Inferior parietal cortex (tissue), 1 donor: ENCODE results near the gene NAA15.
"Not testable (repeated sequence)": the region's sequence is repeated elsewhere in the genome, so short reads cannot be mapped to it uniquely, and the experiment has no call there.

Experiments
- DNase-seq: peaks from one replicate; pipeline ENCODE4 v3.0.0-alpha.2; 2016; ENCODE audit errors: extremely low spot score

The NAA15 gene

DNA sequence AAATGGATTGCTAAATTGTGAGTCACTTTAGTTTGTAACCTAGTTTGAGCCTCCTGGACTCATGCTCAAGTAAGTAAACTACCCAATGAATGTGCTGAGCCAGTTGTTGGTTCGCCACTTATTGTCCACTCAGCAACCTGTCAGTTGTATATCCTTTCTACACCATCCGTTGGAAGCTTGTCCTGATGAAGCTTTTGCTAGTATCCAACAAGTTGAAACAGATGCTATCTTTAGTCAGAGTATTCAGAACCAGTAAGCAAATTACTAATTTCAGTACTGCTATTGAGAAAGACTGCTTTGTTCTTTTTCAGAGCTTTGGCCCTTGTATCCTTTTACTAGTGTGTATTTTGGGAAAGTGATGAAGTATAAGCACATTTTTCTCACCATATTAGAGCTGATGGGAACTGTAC, 4.3 kb upstream of the NAA15 start:
- no peak for DNase-seq

DNA sequence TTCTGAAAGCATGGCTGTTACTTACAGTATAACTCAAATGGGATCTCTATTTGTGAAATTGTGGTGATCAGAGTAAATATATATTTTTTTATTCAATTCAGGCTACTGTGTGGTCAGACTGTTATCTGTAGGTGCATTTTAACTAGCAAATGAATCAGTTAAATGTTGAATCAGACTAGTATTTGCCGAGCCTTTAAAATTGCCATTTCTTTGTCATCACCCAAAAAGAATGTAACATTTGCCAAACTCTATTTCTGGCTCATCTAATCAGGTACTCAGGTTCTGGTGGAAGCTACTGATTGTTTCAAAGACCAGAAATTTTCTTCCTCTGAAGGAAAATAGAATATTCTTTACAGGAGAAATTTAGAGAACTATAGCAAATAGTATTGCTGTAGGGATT, 1.8 kb upstream of the NAA15 start:
- DNase-seq: no peak

DNA sequence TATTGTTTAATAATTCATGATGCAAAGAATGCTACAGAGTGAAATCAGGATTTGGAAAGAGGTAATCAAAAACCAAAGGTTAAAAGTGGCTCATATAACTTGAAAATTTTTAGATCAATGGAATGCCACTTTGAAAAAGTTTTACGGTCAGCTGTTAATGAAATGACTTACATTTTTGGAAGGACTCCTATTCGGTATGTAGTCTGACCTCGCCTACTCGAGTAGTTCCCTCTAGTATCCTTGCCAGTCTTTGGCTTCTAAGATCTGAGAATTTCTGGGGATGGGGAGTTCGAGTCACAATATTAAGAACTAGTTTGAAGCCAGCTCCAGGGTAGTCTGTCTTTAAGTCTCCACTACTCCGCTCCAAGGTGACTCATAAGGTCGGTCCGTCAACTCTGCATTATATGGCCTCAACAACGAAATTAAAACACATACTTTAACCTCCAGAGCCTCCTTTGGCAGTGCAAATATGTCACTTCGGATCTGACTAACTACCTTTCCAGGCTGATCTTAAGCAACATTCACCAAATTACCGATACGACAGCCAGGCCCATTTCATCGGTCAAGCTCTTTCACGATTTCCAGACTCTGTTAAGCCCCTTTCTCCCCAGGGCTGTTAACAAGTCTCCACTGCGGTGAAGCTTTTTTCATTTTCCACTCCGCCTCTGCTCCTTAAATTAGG, 733 bp upstream of the NAA15 start:
- DNase-seq: no peak

DNA sequence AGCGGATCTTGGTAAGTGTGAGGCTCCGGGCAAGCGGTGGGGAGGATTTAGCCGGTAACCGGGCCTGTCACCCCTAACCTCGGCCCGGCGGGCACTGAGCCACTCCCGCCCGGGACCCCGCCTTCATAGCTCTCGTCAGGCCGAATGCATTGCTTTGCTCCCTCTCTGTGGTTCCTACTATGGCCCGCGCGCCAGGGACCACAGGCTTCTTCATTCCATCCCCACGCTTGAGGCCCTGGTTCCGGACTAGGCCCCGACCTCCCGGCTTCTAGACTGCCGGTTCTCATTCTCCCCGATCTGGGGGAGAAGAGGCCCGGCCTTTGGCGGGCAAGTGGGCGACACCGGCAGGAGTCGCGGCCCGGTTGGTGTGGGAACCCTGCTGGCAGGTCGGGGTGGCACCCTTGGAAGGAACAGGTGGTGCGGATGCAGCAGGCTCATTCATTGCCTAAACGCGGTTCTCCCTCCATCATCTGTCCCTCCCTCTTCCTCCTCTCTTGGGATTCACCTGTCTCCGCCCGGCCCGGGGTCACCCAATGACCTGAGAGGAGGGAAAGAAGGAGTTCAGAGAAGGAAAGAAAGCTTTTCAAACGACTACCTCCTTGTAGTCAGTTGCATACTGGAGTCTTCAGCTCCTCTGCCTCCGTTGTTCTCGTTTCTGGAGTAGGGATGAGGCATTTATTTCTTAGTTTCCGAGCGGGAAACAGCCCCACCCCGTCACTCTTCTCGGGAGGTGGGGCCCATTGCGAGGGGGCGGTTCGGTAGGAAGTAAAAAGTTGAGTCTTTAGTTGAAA, 711 bp downstream of the NAA15 start, which contains the start of gene NDUFC1:
TSS of gene NDUFC1 (minus strand) at position 657 of the 791 bp plus-strand sequence. CDS start 6,679 bp downstream, outside the sequence.
- DNase-seq: no peak

DNA sequence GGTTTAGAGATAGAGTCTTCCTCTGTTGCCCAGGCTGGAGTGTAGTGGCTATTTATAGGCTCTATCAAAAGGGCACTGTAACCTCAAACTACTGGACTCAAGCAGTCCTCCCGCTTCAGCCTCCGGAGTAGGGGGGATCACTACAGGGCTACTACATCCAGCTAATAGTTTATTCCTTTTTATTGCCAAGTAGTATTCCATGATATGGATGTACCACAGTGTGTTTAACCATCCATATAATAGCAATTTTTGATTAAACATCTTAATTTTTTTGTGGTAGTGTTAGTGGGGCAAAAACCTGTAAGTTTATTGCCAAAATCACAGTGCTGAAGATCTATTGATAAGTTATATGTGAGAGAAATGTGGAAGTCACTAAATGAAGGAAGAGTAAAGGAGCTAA, 3.6 kb downstream of the NAA15 start:
- no peak for DNase-seq

DNA sequence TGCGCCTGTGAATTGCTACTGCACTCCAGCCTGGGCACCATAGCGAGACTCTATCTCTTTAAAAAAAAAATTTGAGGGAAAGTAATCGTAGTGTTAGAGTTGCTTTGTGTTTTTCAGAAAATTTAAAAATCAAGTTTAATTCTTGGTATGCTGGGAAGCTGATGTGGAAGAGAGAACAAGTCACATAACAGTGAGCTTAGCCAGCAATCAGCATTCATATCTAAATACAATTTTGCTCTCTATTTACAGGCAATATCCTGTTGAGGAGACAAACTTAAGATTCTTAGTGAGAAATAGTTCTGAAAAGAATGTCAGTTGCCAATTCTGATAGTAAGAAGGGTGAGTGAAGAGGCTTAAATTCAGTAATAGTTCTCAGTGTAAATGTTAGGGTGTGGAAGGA, 10.6 kb downstream of the NAA15 start:
- DNase-seq: no peak

DNA sequence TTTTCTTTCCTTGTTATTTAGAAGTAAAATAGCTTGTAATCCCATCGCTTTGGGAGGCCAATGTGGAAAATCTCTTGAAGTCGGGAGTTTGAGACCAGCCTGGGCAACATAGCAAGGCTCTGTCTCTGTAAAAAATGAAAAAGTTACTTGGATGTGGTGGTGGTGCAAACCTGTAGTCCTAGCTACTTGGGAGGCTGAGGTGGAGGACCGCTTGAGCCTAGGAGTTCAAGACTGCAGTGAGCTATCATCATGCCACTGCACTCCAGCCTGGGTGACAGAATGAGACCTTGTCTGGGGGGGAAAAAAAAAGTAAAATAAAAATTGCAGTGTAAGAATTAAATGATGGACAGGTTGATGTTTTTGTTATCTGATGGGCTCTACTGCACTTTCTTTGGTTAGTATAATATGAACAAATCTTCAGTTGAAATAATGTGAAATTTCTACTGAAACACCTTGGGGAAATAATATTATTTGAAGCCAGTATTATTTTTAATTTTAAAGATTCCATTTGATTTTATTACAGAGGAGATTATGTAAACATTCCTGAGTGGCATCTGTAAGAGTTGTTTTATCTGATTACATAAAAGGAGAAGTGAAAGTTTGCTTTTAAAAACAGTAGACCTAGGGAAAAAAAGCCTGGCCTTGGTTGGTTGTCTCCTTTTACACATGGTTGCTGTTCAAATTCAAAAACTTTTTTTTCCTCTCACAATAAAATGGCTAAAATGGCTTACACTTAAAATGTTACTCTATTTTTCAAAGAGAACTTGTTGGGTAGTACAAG, 11.4 kb downstream of the NAA15 start:
- no peak for DNase-seq

DNA sequence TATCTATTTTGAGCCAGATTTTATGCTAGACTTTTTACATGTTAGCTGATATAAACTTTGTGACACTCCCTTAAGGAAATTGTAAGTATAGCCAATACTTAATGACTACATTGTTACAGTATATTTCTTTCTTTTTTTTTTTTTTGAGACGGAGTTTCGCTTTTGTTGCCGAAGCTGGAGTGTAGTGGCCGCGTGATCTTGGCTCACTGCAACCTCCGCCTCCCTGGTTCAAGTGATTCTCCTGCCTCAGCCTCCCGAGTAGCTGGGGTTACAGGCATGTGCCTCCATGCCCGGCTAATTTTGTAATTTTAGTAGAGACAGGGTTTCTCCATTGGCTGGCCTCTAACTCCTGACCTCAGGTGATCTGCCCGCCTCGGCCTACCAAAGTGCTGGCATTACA, 12.1 kb downstream of the NAA15 start:
- not testable (repeated sequence) for DNase-seq

DNA sequence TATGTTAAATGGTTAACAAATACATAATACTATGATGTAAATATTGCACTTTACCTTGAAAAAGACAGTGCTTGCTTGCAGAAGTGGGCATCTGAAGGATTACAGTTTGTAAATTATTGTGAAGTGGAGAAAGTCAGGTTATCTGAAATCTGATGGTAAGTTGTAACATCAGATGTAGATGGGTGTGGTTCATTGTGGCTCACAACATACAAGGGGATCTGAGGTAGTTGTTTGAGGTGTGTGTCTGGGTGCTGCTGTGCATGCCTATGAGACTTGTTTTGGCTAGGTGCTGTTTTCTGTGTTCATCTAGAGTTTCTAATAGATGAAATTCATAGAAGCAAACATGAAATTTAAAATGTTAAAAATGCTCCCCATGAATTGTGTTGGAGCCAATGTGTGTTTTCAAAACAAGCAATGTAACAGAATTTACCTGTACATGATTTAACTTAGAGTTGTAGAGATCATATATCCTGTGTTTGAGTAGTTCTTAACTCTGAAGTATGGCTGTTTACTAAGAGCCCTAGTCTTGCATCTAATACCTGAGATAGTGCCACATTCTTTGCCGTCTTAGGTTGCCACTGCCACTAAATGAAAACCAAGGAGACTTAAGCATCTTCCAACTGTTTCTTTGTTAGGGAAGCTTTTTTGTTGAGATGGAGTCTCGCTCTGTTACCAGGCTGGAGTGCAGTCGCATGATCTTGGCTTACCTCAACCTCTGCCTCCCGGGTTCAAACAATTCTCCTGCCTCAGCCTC, 12.9 kb downstream of the NAA15 start:
- no peak for DNase-seq

DNA sequence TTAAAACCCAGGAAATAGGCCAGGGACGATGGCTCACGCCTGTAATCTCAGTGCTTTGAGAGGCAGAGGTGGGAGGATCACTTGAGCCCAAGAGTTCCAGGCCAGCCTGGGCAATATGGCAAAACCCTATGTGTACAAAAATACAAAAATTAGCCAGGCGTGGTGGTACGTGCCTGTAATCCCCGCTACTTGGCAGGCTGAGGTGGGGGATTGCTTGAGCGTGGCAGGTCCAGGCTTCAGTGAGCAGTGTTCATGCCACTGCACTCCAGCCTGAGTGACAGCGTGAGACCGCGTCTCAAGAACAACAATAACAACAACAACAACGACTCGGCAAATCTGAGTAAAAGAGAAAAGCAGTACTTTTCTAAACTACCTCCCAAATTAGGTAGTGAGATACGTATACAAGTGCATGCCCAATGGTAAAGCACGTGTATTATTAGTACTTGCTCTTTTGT, 13.9 kb downstream of the NAA15 start:
- DNase-seq: no peak

DNA sequence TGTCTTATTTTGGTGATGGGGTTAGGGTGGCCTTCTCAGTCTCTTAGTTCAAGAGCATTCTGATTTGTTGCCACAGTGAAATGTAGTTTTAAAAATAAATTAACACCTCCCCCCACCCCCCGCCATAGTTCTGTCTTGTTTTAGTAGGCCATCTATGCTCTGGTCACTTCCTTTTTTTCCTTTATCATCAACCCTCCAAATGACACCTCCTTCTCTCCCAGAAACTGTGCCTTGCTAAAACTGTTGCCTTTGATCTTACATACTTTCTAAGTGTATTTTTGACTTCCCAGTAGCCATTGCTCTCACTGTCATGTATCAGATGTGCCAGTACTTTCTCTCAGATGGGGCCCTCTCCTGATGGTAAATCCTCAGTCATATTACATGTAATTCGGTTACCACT, 15.4 kb downstream of the NAA15 start:
- DNase-seq: no peak

DNA sequence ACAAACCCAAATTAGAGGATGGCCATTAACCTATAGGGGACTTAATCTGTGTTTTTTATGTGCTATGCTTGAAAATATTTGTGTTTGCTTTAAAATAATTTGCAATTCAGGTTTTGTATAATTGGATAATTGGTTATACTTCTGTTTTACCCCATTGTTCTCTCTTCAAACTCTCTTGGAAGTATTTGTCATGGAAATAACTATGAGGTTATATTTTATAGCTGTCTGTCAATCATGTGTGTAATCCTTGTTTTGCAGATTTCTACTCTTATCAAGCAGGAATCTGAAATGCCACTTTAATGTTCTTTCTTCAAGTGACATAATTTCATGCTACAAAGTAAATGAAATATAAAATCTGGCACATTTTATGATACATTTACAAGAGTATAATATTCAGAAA, 16.3 kb downstream of the NAA15 start:
- no peak for DNase-seq

DNA sequence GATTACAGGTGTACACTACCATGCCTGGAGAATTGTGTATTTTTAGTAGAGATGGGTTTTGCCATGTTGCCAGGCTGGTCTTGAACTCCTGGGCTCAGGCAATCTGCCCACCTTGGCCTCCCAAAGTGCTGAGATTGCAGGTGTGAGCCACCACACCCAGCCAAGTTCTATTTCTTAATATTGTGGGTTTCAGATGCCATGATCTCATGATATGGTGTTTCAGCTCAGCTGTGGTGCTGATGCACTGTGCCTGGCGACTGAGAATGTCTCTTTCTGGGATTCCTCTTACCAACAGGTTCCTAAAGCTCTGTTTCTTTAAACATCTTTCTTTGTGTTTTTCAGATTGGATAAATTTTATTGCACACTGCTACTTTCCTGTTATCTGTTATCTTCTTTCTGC, 18.3 kb downstream of the NAA15 start:
- no peak for DNase-seq

DNA sequence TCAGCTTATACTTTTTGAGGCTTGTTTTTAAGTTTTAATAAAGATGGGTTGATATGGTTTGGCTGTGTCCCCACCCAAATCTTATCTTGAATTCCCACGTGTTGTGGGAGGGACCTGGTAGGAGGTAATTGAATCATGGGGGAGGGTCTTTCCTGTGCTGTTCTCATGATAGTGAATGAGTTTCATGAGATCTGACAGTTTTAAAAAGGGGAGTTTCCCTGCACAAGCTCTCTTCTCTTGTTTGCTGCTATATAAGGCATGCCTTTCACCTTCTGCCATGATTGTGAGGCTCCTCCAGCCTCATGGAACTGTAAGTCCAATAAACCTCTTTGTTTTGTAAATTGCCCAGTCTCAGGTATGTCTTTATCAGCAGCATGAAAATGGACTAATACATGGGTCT, 20.8 kb downstream of the NAA15 start:
- DNase-seq: not testable (repeated sequence)

DNA sequence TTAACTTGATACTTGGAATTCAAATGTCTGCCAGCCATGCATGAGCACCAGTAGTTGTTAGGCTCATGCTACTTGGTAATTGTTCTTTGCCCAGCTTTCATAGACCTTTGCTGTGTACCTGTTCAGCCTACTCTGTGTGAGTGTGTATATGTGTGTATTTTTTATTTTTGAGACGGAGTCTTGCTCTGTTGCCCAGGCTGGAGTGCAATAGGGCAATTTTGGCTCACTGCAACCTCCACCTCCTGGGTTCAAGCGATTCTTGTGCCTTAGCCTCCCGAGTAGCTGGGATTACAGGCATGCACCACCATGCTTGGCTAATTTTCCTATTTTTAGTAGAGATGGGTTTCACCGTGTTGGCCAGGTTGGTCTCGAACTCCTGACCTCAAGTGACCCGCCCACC, 21.2 kb downstream of the NAA15 start:
- DNase-seq: not testable (repeated sequence)

DNA sequence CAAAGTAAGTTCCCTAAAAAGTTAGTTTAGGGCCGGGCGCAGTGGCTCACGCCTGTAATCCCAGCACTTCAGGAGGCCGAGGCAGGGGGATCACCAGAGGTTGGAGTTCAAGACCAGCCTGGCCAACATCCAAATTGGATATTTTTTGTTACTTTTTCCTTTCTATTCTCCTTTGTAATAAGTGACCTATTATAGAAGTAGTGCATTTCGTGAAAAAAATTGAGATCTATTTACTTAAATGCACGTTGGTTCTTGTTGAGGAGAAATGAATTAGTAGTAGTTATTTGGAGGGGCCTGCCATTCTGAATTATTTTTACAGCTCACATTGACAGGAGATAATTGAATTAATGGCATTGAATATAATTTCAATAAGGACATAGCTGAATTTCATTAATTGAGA, 23.3 kb downstream of the NAA15 start:
- no peak for DNase-seq

DNA sequence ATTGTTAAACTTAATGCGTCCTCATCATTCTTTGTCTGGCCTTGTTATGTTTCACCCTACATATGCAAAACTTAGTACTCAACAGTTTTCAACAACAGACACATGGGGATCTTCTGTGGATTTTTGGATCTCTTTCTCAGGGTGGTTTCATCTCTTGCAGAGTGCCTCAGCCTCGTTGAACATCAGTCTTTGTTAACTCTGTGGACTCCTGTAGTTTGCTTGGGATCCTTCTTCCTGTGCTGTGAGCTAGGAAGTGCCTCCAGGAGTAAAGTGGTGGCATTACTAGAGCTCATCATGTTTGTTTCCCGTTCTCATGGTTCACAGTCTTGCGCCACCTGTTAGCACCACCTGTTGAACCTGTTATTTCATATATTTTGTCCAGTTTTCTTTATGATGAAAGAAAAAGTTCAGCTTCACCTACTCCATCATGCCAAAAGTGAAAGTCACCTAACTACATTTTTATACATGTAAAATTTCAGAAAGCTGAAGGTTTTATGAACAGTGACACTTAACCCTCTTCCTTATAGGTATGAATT, 28.4 kb downstream of the NAA15 start:
- DNase-seq: no peak

DNA sequence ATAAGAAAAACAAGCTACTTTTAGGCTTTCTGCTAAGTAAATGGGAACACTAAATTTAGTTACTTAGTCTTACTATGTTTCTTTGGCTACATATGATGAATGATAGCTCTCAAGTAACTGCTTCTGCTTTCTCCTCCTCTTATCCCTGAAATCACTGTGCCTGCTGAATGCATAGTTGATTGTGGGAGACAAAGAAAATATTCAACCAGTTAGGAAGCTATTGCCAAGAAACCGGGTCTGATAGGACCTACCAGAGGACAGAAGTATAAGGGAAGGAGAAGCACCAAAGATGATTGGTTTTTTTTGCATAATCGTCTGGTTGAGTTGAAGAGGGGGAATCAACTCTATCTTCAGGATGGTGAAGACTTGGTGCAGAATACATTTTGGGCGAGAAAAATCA, 29.0 kb downstream of the NAA15 start:
- peak; percentile 47 for DNase-seq

DNA sequence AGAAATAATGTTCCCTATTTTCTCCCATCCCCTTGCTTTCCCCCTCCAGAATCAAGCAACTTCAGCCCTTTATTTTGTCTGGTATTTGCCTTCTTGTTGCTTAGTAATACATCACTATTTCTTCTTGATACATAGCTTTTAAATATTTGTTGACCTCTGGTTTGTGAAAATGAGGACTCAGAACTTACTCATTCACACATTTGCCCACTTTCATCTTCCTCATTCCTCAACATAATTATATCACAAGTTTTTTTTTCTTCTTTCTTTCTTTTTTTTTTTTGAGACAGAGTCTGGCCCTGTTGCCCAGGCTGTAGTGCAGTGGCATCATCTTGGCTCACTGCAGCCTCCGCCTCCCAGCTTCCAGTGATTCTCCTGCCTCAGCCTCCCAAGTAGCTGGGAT, 29.9 kb downstream of the NAA15 start:
- no peak for DNase-seq

DNA sequence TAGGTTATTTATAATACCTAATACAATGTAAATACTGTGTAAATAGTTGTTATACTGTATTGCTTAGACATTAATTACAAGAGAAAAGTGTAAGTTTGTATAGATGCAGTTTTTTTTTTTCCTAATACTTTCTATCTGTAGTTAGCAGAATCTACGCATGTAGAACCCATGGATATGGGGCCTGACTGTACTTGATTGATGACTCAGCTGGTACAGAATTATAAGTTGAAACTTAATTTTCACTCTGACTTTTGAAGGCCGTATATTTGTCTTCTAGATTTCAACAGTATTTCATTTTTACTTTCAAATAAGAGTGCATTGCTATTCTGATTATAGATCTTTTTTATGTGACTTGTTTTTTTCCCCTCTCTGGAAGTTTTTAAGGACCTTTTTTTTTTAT, 31.7 kb downstream of the NAA15 start:
- DNase-seq: no peak

DNA sequence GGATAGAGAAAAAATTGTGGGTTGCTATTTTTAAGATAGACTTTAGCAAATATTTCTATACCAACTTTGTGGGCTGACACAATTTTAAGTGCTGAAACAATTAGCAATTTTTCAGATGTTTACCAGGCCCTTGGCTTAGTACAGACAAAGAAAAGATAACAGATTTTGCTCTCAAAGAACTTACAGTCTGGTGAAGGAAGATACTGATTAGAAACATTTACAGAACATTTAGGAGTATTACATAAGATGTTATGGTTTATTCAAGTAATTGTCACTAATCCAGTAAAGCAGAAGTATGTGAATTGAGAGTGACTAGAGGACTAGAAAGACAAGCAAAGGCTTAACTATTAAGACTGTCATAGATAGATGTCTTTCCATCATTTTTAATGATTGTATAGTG, 36.3 kb downstream of the NAA15 start:
- no peak for DNase-seq
